ENCODE results near the gene ROR2.
"Not testable (repeated sequence)": the region's sequence is repeated elsewhere in the genome, so short reads cannot be mapped to it uniquely, and the experiment has no call there.

ROR2 gene

GRCh38 chr9:91796516-91796915, 153.5 kb downstream of the ROR2 start:
- DNase-seq (ENCODE audit: low read depth), result not testable (repeated sequence)

- peak; percentile 18 for DNase-seq (ENCODE audit: low read depth)
Measured at GRCh38 chr9:91795598-91796241, 154.3 kb downstream of the ROR2 start.

GRCh38 chr9:91793371-91793770, 156.7 kb downstream of the ROR2 start:
- not testable (repeated sequence) for DNase-seq (ENCODE audit: low read depth)

DNA sequence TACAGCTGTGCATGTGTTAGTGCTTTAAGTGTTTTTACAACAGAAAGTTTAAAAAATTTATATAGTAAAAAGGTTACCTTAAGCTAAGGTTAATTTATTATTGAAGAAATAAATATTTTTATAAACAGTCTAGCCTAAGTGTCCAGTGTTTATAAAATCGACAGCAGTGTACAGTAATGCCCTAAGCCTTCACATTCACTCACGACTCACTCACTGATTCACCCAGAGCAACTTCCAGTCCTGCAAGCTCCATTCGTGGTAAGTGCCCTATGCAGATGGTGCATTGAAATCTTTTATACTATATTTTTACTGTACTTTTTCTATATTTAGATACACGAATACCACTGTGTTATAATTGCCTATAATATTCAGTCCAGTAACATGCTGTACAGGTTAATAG, 159.1 kb downstream of the ROR2 start:
- DNase-seq (ENCODE audit: low read depth), result peak; percentile 52

DNA sequence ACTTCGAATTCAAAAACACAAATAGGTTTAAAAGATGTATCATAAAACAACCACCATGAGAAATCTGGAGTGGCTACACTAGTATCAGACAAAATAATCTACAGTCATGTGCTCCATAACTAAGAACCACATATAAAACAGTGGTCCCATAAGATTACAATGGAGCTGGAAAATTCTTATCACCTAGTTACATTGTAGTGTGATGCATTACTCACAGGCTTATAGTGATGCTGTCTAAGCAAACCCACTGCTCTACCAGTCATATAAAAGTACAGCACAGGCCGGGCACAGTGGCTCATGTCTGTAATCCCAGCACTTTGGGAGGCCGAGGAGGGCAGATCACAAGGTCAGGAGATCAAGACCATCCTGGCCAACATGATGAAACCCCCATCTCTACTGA, 160.1 kb downstream of the ROR2 start:
- DNase-seq (ENCODE audit: low read depth), result peak; percentile 20

GRCh38 chr9:91787931-91788330, 162.1 kb downstream of the ROR2 start:
- no peak for DNase-seq (ENCODE audit: low read depth)

- no peak for DNase-seq (ENCODE audit: low read depth)
Measured at GRCh38 chr9:91786132-91786896, 163.7 kb downstream of the ROR2 start.

DNA sequence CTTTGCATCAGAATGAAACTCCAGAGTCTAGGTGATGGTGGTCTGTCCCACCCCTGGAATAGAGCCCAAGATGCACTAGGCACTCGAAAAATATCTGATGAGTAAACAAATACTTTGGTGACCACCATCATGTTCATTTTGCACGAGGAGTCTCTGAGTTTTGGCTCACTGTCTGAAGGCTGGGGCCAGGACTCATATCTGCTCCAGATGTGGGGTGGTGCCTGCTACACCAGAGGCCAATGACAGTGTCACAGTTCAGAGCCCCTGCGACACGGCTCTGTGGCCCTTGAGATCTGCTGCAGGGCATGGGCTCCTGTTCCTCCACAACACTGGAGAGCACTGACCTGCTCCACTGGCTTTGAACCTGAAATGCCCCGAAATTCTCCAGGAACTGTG, 164.6 kb downstream of the ROR2 start:
- DNase-seq (ENCODE audit: low read depth), result no peak

DNA sequence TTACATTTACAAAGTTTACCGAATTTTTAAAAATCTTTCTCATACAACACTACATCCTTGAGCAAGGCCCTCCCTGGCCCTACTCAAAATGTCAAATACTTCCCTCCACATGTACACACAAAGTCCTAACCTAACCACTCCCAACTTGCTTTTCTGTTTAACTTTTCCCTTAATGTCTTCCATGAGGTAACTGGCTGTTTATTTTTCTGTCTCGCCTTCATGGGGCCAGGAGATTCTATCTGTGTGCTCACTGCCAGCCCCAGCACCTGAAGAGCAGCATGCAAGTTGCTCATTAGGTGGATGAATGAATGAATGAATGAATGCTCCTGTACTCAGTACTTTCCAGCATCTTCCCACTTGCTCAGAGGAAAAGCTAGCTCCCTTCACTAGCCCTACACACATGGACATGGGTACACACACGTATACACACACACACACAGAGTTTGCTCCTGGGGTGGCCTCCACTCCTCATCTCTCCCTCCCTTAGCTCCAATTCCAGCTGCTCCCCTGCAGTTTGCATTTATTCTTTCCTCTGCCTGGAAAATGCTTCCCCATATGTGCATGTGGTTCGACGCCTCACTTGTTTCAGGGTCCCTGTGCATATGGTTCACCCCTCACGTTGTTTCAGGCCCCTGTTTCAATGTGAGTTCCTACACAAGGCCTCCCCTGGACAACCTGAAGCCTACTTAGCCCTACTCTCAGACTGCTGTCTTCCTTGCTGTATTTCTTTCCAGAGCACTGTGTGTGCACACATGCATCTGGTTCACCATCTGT, 165.2 kb downstream of the ROR2 start:
- DNase-seq (ENCODE audit: low read depth), result no peak

DNA sequence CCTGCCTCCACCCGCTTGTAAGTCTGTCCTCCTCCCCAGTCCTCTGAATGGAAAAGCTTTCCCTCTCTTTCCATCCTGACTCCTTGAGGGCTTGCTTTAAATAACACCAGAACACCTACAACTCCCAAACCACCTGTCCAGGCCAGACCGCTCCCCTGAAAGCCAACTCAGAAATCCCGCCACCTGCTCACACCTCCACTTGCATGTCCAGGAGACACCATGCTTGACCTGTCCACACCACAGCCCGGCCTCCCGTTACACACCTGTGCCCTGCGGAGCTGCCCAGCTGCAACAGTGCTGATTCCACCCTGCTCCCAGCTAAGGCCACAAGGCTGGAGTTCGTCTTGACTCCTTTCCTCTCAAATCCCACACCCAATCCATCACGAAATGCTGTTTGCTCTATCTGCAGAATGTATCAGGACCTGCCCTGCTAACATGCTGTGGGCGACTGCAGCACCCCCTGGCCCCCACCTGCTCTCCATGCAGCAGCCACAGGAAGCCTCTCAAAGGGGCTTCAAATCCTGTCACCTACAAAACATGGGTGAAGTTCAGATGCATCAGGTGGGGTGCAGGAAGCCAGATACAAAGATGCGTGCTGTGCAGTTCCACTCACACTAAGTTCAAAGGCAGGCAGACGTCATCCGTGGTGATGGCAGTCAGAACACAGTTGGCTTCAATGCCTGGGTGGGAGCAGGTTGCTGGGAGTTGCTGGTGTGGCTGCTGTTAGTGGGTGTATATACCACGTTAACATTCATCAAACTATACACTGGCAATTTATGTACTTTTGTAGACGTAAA, 166.0 kb downstream of the ROR2 start:
- no peak for DNase-seq (ENCODE audit: low read depth)

GRCh38 chr9:91783411-91783810, 166.6 kb downstream of the ROR2 start:
- DNase-seq (ENCODE audit: low read depth), result no peak

DNA sequence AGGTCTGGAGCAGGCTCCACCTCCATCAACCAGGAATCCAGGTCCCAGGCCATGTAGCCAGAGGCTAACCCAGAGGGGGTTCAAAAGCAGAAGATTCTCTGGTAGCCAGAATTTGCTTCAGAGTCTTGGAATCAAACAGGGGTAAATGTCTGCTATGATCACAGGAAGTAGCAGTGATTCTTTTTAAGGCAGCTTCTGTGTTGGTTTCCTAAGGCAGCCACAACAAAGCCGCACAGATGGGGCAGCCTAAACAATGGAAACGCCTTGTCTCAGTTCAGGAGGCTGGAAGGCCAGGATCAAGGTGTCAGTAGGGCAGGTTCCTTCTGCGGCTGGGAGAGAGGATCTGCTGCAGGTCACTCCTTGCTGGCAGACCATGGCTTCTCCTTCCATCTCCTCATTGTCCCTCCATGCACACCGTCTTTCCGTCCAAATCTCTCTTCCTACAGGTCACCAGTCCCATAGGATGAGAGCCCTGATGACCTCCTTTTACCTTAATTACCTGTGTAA, 167.3 kb downstream of the ROR2 start:
- no peak for DNase-seq (ENCODE audit: low read depth)

- DNase-seq (ENCODE audit: low read depth), result no peak
Measured at GRCh38 chr9:91781906-91782305, 168.1 kb downstream of the ROR2 start.

- no peak for DNase-seq (ENCODE audit: low read depth)
Measured at GRCh38 chr9:91781116-91781515, 168.9 kb downstream of the ROR2 start.

DNA sequence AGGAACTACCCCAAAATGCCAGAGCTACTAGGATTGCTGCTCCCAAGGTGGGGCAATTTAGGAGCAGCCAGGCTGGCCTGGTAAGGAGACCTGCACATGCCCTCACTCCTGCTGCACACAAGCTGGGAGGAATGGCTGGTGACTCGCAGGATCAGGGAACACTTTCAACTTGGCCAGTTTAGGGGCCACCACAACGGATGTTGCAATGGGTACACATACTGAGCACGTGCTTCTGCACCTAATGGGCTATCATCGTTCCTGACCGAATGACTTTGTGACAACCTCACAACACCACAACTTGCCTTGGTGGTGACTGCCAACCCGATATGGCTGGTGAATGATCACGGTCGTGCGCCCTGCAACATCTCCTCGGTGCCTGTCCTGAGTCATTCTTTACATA, 172.0 kb downstream of the ROR2 start:
- DNase-seq (ENCODE audit: low read depth), result peak; percentile 18

DNA sequence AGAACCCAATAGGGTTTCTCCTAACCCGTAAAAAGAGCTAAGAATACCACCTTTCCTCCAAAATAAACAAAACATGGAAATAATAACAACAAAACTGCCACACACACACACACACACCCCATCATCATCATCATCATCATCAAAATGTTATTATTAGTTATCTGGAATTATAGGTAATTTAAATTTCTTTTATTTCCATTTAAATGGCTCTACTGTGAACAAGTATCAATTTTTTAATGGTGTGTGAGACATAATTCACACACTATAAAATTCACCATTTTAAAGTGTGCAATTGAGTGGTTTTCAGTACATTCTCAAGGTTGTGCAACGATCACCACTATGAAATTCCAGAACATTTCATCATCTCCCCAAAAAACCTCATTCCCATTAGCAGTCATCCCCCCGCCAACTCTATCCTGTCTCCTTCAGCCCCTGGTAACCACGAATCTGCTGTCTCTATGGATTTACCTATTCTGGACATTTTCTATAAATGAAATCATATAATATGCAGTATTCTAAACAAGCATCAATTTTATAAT, 172.7 kb downstream of the ROR2 start:
- DNase-seq (ENCODE audit: low read depth), result peak; percentile 74

DNA sequence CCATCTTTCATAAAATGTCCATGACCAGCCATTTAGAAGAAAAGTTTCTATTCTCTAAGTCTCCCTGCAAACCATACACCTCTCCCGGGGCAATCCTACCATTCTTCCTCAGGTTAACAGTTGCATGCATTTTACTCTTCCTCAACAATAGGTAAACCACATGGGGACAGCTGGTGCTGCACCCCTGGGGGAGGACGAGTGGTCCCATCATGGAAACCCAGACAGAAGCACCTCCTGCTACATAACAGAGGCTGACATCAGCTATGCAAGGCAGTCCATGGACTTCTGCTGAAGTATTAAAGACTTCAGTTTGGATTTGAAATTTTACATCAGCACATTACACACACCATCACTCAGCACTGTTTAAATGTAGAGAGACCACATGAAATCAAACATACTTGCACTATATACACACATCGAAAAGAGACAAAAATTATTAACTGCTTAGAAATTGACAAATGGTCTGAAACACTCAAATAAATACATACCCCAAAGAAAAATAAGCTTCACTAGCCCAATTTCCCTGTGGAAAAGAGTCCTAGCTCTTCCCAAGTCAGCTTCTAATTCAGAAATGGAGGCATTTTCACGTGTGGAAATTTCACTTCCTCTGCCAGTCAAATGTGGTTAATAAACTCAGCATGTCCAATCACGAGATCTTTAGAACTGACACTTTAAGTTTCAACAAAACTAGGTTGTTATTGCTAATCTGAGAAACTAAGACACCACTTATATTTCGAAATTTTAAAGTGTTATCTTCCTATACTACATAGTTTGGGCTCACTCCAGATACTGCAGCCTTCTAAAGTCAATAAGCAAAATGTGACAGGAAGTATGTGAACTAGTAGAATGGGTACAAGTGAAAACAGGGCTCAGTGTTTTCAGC, 173.4 kb downstream of the ROR2 start:
- DNase-seq (ENCODE audit: low read depth), result peak; percentile 78

DNA sequence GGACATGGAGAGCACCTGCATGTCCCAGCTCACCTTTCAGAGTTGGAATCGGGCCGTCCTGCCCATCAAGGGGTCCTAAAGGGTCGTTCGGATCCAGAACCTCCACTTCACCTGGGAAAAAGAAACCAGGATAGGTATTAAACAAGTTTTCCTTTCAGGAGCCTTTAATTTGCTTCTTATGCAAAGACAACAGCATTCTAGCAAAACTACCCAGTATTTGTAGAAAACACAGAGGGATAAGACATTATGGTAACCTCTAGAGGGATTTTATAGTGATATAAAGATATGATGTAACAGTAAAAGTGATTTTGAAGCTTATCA, 174.4 kb downstream of the ROR2 start:
- no peak for DNase-seq (ENCODE audit: low read depth)

GRCh38 chr9:91775011-91775707, 174.9 kb downstream of the ROR2 start:
- DNase-seq (ENCODE audit: low read depth), result peak; percentile 46

- no peak for DNase-seq (ENCODE audit: low read depth)
Measured at GRCh38 chr9:91773156-91773555, 176.9 kb downstream of the ROR2 start.

All from iris pigment epithelial cell (primary cell).